GM19025 (cell line): Measurements from ENCODE around the gene SULF2.
"Not testable (repeated sequence)": the region's sequence is repeated elsewhere in the genome, so short reads cannot be mapped to it uniquely, and the experiment has no call there.

Experiments used
- ATAC-seq: cut with Tn5 transposase; IDR thresholded peaks from one replicate; pipeline ENCODE4 v1.9.1; 2021; ENCODE audit warnings: mild to moderate bottlenecking, low read depth, moderate library complexity; ENCODE audit not compliant: unreplicated experiment

Gene SULF2

DNA sequence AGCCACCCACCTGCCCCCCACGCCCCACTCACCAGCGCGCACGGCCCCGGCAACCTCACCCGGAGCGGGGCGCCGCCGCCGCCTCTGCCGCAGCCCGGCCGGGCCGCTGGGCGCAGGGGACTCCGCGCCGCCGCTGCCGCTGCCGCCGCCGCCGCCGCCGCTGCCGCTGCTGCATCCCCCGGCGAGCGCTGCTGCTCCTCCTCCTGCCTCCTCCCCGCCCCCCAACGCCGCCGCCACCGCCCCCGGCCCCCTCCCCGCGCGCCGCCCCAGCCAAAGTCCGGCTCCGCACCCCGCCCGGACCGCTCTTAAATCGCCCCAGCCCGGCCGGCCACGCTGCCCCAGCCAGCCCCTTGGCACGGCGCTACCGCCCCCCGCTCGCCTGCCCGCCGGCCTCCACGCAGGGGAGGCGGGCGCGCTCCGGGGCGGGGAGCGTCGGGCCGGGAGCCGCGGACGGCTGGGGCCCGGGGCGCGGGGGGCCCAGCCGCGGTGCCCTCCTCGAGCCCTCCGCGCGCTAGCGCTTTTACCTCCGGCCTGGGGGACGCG, at the start of gene SULF2:
Gene SULF2, minus strand, starts transcription at position 171 of the 543 bp plus-strand sequence. CDS start 28,118 bp downstream, outside the sequence.
- ATAC-seq: no peak

DNA sequence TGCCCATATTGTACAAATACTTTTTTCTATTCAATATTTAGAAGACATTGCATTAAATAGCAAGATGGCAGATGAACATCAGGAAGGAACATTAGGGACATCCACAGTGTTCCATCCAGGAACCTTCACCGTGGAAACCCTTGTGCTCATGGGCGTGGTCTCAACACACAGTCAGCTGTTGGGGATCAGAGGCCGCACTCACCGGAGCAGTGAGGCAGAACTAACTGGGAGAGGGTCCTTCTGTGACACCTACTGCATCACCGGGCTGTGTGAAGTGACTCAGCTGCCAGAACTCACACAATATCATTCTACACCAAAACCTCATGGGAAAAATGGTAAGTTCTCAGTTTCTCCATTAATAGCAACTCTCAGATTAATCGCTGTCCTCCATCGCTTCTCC, 46.4 kb upstream of the SULF2 start:
- ATAC-seq: not testable (repeated sequence)

DNA sequence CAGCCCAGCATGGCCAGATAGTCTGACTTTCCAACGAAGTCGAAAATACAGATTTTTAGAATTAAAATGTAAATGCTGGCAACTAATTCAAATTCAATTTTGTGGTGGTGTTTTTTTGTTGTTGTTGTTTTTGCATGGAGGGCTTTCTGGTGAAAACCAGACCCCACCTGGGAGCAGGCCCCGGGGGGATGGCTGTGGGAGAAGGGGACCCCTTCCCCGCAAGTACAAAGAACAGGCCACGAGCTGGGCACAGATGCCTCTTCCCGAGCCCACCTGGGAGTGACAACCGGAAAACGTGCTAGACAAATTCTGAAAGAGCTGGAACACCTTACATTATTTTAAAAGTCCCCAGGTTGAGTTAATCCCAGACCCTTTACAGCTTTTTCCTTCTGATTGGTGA, 41.4 kb upstream of the SULF2 start:
- not testable (repeated sequence) for ATAC-seq

DNA sequence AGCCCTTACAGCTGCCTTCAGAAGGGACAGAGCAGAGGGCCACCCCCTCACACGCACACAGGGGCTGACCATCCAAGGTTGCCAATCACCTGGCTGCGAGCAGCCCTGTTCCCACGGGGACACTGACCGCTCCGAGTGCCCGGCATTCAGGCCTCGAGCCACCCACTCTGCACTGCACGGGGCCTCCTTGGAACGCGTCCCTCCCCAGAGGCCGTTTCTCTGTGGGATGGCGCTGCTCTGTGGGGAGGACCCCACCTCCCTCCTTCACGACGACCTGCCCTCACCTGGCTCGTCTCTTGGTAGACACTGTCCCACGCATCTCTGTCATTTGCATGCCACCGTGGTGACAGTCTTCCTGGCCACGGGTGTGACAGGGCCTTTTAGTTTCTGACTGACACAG, 40.7 kb upstream of the SULF2 start:
- ATAC-seq: not testable (repeated sequence)

DNA sequence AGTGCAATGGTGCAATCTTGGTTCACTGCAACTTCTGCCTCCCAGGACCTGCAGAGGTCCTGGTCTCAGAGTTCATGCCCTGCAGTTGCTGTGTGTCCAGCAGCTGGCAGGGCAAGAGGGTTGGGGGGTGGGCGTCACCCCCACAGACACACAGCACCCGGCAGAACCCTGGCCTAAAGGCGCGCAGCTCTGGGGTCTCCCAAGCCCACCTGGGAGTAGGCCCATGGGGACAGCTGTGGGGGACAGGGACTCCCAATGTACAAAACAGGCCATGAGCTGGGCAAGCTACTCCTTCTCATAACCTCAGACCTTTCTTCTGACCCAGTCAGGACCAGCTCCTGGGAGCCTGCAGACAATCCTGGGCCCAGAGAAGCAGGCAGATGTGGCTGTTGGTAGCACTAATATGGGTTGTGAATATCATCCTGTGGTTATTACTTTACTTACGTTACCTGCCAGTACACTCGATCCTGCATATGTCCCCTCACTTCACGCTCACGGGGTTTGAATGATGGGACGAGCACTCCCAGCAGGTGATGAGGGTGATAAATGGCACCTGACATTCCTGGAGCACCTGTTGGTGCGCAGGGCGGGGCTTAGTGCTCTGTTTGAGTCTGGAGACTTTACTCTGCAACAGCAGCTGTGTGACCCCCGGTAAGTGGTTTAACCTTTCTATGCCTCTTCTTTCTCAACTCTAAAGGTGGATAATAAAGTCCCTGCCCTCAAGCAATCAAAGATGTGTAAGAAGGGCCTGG, 39.9 kb upstream of the SULF2 start:
- ATAC-seq: no peak

DNA sequence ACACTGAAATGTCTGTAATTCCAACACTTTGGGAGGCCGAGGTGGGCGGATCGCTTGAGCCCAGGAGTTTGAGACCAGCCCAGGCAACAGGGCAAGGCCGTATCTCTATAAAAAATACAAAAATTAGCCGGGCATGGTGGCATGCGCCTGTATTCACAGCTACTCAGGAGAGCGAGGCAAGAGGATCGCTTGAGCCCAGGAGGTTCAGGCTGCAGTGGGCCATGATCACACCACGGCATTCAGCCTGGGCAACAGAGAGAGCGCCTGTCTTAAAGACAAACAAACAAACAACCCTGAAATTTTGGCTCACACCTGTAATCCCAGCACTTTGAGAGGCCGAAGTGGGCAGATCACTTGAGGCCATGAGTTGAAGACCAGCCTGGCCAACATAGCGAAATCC, 38.7 kb upstream of the SULF2 start:
- ATAC-seq: not testable (repeated sequence)

DNA sequence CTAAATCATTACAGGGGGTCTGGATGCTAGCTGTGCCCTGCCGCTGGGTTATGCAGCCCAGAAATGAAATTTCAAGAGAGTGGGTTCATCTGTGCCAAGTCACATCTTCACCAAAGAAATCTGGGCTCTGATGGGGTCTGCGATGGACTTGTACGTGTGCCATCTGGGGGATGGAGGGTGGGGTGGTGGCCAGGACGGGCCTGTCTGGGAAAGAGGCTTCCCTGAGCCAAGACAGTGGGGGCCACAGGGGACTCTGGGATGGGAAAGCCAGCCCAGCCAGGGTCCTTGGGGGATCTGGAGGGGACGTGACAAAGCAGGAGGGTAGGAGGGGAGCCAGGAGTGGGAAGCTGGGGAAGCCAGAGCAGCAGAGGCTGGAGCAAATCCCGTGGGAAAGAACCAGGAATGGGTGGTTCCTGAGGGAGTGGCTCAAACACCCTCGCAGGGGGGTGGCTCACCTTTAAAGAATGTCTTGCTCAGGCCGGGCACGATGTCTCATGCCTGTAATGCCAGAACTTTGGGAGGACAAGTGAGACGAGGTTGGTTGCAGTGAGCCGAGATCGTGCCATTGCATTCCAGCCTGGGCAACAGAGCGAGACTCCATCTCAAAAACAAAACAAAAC, 36.3 kb upstream of the SULF2 start:
- no peak for ATAC-seq

DNA sequence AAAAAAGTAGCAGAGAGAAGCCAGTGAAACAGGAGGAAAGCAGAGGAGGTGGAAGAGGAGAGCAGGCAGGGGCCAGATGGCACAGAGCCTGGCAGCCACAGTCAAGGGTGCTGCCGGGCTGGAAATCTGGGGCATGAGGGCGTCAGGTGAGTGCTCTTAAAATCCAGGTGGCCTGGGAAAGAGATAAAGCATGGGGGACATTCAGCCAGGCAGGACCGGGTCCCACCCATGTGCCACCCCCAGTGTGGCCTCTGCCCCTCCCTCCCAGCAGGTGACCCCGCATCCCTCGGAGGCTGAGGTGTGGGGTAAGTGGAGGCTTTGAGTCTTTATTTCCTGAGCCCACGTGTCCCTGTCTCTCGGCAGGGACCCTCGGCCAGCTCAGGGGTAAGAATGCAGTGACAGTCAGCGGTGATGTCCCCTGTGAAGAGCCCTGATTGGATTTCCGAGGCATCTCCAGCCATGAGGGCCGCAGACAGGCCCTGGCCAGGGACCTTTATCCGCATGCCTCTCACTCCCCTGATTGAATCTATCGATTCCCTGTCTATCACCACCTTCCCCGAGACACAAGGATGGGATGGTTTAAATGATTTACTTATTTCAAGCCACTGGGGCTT, 33.8 kb upstream of the SULF2 start:
- ATAC-seq: no peak

DNA sequence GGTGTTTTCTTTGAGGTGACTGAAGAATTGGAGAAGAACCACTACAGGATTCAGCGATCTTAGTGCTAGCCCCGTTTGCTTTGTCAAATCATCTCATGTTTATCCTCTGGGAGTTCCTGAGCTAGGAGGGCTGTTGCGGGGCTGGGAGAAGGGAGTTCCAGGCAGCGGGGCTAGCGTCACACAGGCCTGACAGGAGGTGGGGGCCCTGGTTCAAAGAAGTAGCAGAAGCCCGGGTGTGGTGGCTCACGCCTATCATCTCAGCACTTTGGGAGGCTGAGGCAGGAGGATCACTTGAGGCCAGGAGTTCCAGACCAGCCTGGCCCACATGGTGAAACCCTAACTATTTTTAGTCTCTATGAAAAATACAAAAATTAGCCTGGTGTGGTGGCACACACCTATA, 33.2 kb upstream of the SULF2 start:
- no peak for ATAC-seq

DNA sequence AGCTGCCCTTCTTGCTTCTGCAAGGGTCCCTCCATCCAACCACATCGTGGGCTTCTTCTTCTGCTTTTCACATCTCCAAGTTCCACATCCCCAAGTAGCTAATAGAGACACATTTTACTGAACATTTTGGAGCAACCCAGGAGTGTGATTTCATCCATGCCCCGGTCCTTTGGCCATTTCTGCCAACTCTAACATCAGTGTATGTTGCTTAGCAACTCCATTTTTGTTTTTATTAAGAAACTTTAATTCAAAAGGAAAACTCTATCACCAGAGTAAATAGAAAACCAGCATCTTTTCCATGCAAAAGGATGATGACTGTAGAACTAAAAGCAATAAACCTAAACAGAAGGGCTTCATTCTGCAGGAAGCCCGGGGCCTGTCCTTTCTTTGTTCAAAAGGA, 32.7 kb upstream of the SULF2 start:
- ATAC-seq: no peak

DNA sequence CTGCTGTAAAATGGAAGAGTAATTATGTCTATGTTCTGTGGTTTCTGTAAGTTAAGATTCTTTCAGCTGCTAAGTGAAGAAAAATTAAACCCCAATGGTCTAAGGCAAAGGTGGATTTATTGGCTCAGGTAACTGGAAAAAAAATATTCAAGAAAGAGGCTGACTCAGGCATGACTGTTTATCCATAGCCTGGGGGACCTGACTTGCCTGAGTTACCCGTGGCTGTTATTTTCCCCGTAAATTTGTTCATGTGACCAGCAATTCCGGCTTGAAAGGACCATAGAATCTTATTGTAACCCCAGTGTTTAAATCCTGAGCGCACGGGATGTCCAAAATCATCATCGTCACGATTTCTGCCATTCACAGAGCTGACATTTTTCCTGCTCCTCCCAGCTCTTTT, 32.3 kb upstream of the SULF2 start:
- no peak for ATAC-seq

DNA sequence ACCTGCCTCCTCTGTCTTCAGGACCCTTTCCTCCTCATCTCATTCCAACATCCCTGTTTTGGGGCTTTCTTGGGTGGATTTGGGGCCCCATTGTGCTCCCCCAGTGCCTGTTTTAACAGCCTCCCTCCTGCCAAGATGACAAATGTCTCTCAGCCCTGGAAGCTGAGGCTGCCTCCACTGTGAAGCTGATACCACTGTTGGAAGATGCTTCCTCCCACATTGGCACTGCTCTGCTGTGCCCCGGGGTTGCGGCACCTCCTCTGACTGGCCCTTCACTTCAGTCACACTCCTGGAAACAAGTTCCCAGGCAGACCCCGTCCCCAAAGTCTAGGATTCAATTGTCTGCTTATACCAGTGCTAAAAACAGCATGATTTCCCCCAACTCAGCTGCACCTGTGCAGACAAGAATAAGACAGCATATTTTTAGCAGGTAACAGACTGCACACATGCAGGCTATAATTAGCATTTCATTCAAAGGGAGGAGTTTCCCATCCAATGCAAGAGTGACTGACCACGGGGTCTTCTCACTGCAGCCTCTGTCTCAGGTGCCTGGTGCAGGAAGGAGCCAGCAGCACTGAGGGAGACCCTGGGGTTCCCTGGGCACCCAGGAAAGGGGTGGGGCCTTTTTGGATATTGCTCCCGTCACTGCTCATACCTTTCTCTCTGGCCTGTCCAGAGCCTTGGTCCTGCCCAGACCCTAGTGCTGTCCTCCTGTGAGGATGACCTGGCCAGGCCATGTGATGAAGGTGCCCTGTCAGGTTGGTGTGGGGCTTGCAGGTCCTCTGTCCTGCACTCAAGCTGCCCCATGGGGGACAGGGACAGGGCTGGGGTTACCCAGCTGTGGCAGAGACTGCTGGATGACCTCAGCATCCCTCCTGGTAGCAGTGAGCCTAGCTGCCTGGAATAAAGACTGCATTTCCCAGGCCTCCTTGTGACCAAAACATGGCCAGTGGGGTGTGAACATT, 31.5 kb upstream of the SULF2 start:
- no peak for ATAC-seq

DNA sequence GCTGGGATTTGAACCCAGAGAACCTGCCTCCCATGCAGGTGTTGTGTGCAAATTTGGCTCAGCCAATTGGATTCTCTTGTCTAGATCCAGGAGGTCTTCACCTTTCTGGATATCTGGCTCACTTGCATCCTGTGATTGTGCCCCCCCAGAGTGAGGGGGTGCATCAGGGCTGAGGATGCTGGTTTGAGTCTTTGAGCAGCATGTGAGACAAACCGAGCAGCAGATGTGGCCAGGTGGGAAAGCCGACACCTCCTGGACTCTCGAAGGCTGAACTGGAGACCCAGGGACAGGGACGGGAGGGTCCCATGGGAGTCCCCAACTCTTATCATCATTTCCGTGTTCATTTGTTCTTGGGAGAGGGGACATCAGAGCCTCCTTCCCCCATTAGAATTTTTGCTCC, 30.6 kb upstream of the SULF2 start:
- ATAC-seq: no peak

DNA sequence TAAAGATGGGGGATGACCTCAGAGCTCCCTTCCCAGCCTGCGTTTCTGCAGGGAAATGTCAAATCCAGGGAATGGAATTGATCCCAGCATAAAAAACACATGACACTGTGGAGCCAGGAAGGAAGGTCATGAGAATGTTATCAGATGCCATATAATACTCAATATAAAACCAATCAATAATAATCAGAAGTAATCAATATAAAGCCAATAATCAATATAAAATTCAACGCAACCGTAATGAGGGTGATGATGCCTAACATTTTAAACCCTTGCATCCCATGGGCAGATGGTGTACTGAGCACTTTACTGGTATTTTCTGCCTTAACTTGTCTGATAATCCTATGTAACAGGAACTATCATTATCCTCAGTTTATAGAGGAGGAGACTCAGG, 30.1 kb upstream of the SULF2 start:
- no peak for ATAC-seq

DNA sequence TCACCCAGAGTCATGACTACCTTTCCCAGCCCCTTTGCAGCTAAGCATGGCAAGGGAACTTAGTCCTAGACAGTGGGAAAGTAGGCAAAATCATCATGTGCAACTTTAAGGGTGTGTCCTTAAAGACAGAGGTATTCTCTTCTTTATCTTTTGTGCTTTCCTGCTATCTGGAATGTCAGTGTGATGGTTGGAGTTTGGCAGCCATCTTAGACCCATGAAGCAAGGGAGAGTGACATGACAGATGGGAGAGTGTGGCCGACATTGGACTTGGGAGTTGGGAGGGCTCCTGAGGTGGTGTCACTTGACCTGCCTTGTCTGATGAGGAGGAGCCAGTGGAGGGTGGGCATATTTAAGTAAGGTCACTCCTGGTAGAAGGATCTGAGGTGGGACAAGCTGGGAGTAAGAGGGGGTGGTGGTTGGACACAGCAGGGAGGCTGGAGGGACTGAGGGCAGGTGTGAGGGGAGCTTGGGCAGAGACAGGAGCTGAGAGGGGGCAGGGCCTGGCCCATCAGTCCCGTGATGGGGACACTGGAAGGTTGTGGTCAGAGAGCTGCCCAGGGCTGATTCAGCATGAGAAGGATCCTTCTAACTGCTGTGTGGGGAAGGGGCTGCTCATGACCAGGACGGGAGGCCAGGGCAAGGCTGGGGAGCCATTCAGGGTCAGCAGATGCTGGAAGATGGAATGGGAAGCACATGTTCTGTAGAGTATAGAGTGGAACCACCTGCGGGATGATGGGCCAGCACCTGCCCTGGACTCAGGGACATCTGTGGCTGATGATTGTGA, 29.5 kb upstream of the SULF2 start:
- no peak for ATAC-seq

DNA sequence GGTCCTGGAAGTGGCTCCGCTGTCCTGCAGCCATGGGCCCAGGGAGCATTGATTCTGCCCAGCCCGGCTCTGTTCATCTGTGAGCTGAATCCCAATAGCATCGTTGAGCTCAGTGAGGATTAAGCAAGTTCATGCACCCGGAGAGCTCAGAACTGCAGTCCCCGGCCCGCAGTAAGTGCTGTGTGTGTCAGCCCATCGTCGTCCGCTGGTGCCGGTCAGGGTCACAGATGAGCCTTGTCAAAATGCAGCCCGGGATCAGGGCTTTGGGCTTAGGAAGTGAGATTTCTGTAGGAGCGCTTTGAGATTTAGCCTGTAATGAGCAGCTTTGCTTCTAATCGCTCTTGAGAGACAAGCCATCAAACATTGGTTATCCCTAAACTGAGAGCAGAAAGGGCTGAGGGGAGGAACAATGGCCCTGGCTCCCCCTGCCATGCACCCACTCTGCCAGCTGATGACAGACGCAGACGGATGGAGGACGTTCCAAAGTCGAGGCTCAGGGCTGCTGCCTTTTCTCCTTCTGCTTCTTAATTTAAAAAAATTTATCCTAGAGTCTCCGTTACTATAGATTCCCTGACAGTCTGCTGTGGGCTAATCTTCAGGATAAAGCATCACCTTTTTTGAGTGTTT, 25.6 kb upstream of the SULF2 start:
- ATAC-seq: no peak

DNA sequence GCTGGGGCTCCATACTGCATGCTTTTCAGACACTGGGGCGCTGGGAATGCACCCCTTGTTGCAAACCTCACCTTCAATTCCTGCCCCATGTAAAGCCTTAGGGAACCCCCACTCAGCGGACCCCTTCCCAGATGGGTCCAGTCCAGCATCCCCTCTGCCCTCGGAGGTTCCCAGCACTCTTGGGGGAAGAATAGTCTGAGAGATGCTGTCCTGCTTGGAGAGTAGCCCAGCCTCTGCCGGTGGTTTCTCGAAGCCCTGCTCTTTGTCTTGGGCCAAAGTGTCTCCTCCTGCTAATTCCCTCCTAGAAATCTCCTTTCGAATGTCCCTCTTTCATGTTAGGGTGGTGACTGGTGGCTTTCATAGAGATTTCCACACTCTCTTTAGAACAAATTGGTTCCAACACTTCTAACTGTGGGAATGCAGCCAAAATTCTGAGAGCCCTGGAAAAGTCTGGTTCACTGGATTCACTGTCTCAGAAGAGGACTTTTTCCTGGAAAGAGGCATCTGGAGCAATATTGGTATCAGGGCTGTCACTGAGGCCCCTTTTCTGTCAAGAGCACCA, 24.9 kb upstream of the SULF2 start:
- ATAC-seq: no peak

DNA sequence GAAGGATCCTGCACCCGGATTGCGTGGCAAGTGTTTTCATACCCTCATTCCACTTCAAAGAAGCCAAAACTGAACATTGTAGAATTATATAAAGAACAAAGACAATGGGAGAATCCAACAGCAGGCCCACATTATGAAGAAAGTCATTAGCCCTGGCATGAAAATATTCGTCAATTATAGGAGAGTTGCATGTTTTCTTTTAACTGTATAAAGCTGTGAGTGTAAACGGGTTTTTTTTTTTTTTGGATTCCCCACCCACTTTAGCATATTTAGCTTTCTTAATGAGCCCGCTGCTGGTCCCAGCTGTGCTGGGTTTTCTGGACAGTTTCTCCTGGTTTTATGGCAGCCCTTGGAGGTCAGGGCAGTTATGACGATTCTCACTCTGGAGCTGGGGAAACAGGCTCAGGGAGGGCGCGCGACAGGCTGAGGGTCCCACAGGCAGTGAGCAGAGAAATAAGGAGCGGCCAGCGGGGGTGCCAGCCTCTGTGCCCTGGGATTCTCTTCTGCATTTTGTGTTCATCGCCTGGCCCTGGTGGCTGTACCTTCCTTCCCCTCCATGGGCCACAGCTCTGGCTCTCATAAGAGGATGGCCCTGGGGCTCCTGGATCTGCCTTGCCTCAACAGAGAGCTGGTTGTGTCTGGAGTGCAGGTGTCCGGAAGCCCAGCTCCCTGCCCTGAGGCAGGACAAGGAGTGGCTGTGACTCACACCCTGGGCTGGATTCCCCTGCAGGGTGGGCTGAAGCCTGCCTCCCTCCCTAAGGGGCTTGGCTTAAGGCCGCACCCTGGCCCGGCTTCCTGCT, 24.1 kb upstream of the SULF2 start:
- no peak for ATAC-seq
